T-cell (primary cell): ENCODE measurements around the gene HPS4. TPM values are rescaled to one million over a fixed set of nuclear protein-coding genes. Genes with fewer than 3 reads are reported as not detected.

Experiments
- ATAC-seq, 4 experiments: fragments of 200-7000 bp in 3 of 4; fragments of 150-1000 bp in 1 of 4; cut with Tn5 transposase; replicated peaks in 1 of 4; 1 replicate in 3 of 4; 2 replicates in 1 of 4; pipeline ENCODE4 v1.10.0; 2021; ENCODE audit warnings: moderate library complexity in 3 of 4, mild to moderate bottlenecking in 2 of 4, moderate number of reproducible peaks in 1 of 4
- CTCF ChIA-PET, 2 donors: fragments of 300-600 bp; sonication (Branson Sonifier 250); formaldehyde crosslinking; loops; one replicate each; lab custom pipeline; 2022; ENCODE audit warnings: antibody characterized with exemption in 2 of 2; lab: Charles Lee
- POLR2A ChIA-PET, 2 donors: fragments of 300-600 bp; sonication (Branson Sonifier 250); formaldehyde crosslinking; loops; one replicate each; lab custom pipeline; 2022; ENCODE audit warnings: antibody characterized with exemption in 2 of 2; lab: Charles Lee
- DNase-seq, 35 experiments: peaks; one replicate each; pipeline versions ENCODE4 v3.0.0 to v3.0.0-alpha.2; 2013 to 2023
- H3K27ac ChIP-seq: one replicate; pipeline ENCODE4 v1.5.1; 2013; ENCODE audit warnings: low read length
- H3K27me3 ChIP-seq, 2 experiments: replicated peaks in 1 of 2; 1 replicate in 1 of 2; 2 replicates in 1 of 2; pipeline versions ENCODE4 v1.6.1 to v1.7.0; 2013; ENCODE audit warnings: low read length in 1 of 2, mixed read lengths in 1 of 2; ENCODE audit not compliant: control insufficient read depth in 2 of 2, insufficient read depth in 2 of 2; ENCODE audit errors: extremely low read depth in 1 of 2
- H3K36me3 ChIP-seq, 2 donors: 1 replicate in 1 of 2; 2 replicates in 1 of 2; pipeline versions ENCODE4 v1.6.1 to v1.7.0; 2013; ENCODE audit warnings: low read length in 1 of 2; ENCODE audit not compliant: control insufficient read depth in 2 of 2, insufficient read depth in 1 of 2; ENCODE audit errors: extremely low read depth in 1 of 2
- H3K4me1 ChIP-seq, 2 experiments: 1 replicate in 1 of 2; 2 replicates in 1 of 2; pipeline versions ENCODE4 v1.6.1 to v1.7.0; 2013; ENCODE audit warnings: low read length in 2 of 2, mixed read lengths in 1 of 2; ENCODE audit not compliant: insufficient read depth in 2 of 2, control insufficient read depth in 1 of 2; ENCODE audit errors: extremely low read depth in 1 of 2
- H3K4me3 ChIP-seq, 2 donors: 1 replicate in 1 of 2; 2 replicates in 1 of 2; pipeline versions ENCODE4 v1.5.1 to v1.7.0; 2013; ENCODE audit warnings: mild to moderate bottlenecking in 2 of 2, low read length in 1 of 2, moderate library complexity in 1 of 2; ENCODE audit not compliant: control insufficient read depth in 1 of 2; ENCODE audit errors: extremely low read depth in 1 of 2
- H3K9me3 ChIP-seq: 2 replicates; pipeline ENCODE4 v1.7.0; 2013
- H3K27ac Mint-ChIP-seq, 2 donors: one replicate each; pipeline ENCODE4 v1.8.0; 2020 to 2021; ENCODE audit warnings: mild to moderate bottlenecking in 2 of 2, mixed read lengths in 2 of 2
- H3K27me3 Mint-ChIP-seq, 2 donors: one replicate each; pipeline ENCODE4 v1.8.0; 2021 to 2022; ENCODE audit warnings: mixed read lengths in 2 of 2
- H3K36me3 Mint-ChIP-seq: one replicate; pipeline ENCODE4 v1.8.0; 2021; ENCODE audit warnings: mixed read lengths
- H3K4me1 Mint-ChIP-seq, 3 donors: one replicate each; pipeline ENCODE4 v1.8.0; 2020 to 2022; ENCODE audit warnings: mixed read lengths in 3 of 3, mild to moderate bottlenecking in 1 of 3
- H3K4me3 Mint-ChIP-seq, 3 donors: one replicate each; pipeline ENCODE4 v1.8.0; 2020 to 2022; ENCODE audit warnings: mild to moderate bottlenecking in 3 of 3, mixed read lengths in 3 of 3, moderate library complexity in 3 of 3
- H3K9me3 Mint-ChIP-seq, 3 donors: one replicate each; pipeline ENCODE4 v1.8.0; 2020 to 2022; ENCODE audit warnings: mixed read lengths in 3 of 3
- whole genome bisulfite sequencing: methylation state at CpG from one replicate; pipeline ENCODE4 v1.1.5; 2013; ENCODE audit warnings: missing lambda C conversion rate; ENCODE audit not compliant: insufficient coverage; 5-methylcytosine and 5-hydroxymethylcytosine counted together
- total RNA-seq, 35 experiments: library from RNA in 6 of 35; stranded (reverse) in 6 of 35; fragments of 120-200 nt in 1 of 35; gene quantifications; one replicate each; pipeline versions ENCODE4 v1.2.1 to v1.2.4 and lab custom pipeline; 2013 to 2026

The HPS4 gene
- total RNA-seq, 5 donors from 2014 or later (not counting 1 experiment from before 2014, with no cell fraction given): 38.7 to 53.4 (median 50.0) TPM

GRCh38 chr22:26431261-26431995 lies 52.2 kb downstream of the HPS4 start:
- no peak for ATAC-seq
- Mint-ChIP-seq H3K27me3 (no peaks in the 10 kb centered on the region), H3K9me3 (no peaks in the 10 kb centered on the region), H3K36me3 (peaks cover 21% of the 10 kb centered on the region), H3K4me3 (peak overlapping the region; percentile 77 to 81 (median 80)), H3K27ac (no peak overlapping the region), H3K4me1 (peaks cover 38 to 54% (median 43%) of the 10 kb centered on the region in 3 donors)
- POLR2A ChIA-PET: interaction anchor here (0.6 to 2.0 kb wide), 3 partner anchors 23 to 52 kb away, joined by 3 to 8 read pairs (median 4); partner anchors contain the start of genes HPS4 (in 1 of the 2) and SRRD (in 1 of the 2)
- DNase-seq: no peak
- H3K4me1 ChIP-seq: peaks cover 3 to 27% of the 10 kb centered on the region in 2 experiments
- WGBS: 84% methylated on average over 10 of the region's 13 CpGs
- H3K9me3 ChIP-seq: no peaks in the 10 kb centered on the region
- H3K36me3 ChIP-seq: peaks cover 0 to 16% of the 10 kb centered on the region in 2 donors
- H3K4me3 ChIP-seq: no peak overlapping the region
- peaks cover 0 to 4% of the 10 kb centered on the region in 2 experiments for H3K27me3 ChIP-seq
- no peak overlapping the region for H3K27ac ChIP-seq
- CTCF ChIA-PET: interaction anchor here (0.6 to 0.7 kb wide), 3 partner anchors 28 to 153 kb away, joined by 3 to 4 read pairs (median 4); partner anchors contain the start of genes HPS4 (in 1 of the 2) and SRRD (in 1 of the 2)

GRCh38 chr22:26430600-26430999 lies 53.0 kb downstream of the HPS4 start:
- Mint-ChIP-seq H3K27ac (peak overlapping the region; percentile 34 to 75), H3K9me3 (no peaks in the 10 kb centered on the region), H3K36me3 (peaks cover 18% of the 10 kb centered on the region), H3K4me3 (peak overlapping the region; percentile 77 to 81 (median 80)), H3K4me1 (peaks cover 33 to 46% (median 35%) of the 10 kb centered on the region in 3 donors), H3K27me3 (peaks cover 0 to 4% of the 10 kb centered on the region in 2 donors)
- no peak for ATAC-seq
- DNase-seq: no peak
- CTCF ChIA-PET: interaction anchor here in 1 of 2 donors (0.7 kb wide), 1 partner anchor 53 kb away, joined by 4 read pairs; the partner anchor contains the start of genes HPS4 and SRRD
- H3K36me3 ChIP-seq: peaks cover 0 to 16% of the 10 kb centered on the region in 2 donors
- H3K4me3 ChIP-seq: no peak overlapping the region
- peaks cover 0 to 9% of the 10 kb centered on the region in 2 experiments for H3K27me3 ChIP-seq
- POLR2A ChIA-PET: interaction anchor here (0.6 to 2.0 kb wide), 3 partner anchors 24 to 1269 kb away, joined by 3 to 8 read pairs (median 3); partner anchors contain the start of genes HPS4 (in 1 of the 2) and SRRD (in 1 of the 2)
- H3K9me3 ChIP-seq: no peaks in the 10 kb centered on the region
- no CpG with 5 or more reads among the region's 2 CpGs for WGBS
- no peak overlapping the region for H3K27ac ChIP-seq
- peaks cover 3 to 23% of the 10 kb centered on the region in 2 experiments for H3K4me1 ChIP-seq

- no peak overlapping the region for H3K27ac ChIP-seq
- CTCF ChIA-PET: interaction anchor here in 1 of 2 donors (0.5 kb wide), 1 partner anchor 40 kb away, joined by 9 read pairs; no protein-coding TSS in a partner anchor
- Mint-ChIP-seq H3K4me1 (peaks cover 27 to 39% (median 27%) of the 10 kb centered on the region in 3 donors), H3K36me3 (peaks cover 10% of the 10 kb centered on the region), H3K9me3 (no peaks in the 10 kb centered on the region), H3K27me3 (peaks cover 0 to 6% of the 10 kb centered on the region in 2 donors), H3K4me3 (peak overlapping the region; percentile 77 to 81 (median 80)), H3K27ac (peak overlapping the region; percentile 48 to 75)
- H3K4me1 ChIP-seq: peaks cover 3 to 23% of the 10 kb centered on the region in 2 experiments
- no peaks in the 10 kb centered on the region for H3K9me3 ChIP-seq
- H3K4me3 ChIP-seq: peak overlapping the region; percentile 46 to 47
- POLR2A ChIA-PET: interaction anchor here (0.7 to 2.0 kb wide), 2 partner anchors 54 to 1270 kb away, joined by 3 to 8 read pairs; partner anchors contain the start of genes HPS4 (in 1 of the 2) and SRRD (in 1 of the 2)
- WGBS: 8% methylated on average over 49 of the region's 50 CpGs
- H3K27me3 ChIP-seq: peaks cover 0 to 9% of the 10 kb centered on the region in 2 experiments
- DNase-seq (peak in 5 of 35 experiments; percentile 4 to 28 (median 6)), ATAC-seq (peak; percentile 0 to 28 (median 14))
- H3K36me3 ChIP-seq: peaks cover 0 to 12% of the 10 kb centered on the region in 2 donors
These were observed 53.9 kb downstream of the HPS4 start for GRCh38 chr22:26429458-26430286.

GRCh38 chr22:26428515-26429457 lies 54.8 kb downstream of the HPS4 start, which contains the start of gene ASPHD2:
Gene ASPHD2 (plus strand): TSS chr22:26429260. CDS start chr22:26433616, 4,356 bp downstream.
- POLR2A ChIA-PET: interaction anchor here in 1 of 2 donors (0.5 to 0.7 kb wide), 2 partner anchors 228 to 1489 kb away, joined by 3 read pairs; no protein-coding TSS in a partner anchor
- H3K27me3 Mint-ChIP-seq: peaks cover 0 to 6% of the 10 kb centered on the region in 2 donors
- peak within 1 kb of the TSS; percentile 98 for H3K27ac ChIP-seq
- DNase-seq: peak; percentile 64 to 89 (median 77)
- H3K9me3 ChIP-seq: no peaks in the 10 kb centered on the region
- H3K27ac Mint-ChIP-seq: peak within 1 kb of the TSS; percentile 96 to 100
- WGBS: under 1% methylated on average over 73 of the region's 96 CpGs
- H3K9me3 Mint-ChIP-seq: peaks cover 0 to under 1% (median 0%) of the 10 kb centered on the region in 3 donors
- peaks cover 3% of the 10 kb centered on the region for H3K36me3 Mint-ChIP-seq
- H3K4me3 Mint-ChIP-seq: peak within 1 kb of the TSS; percentile 93 to 98 (median 94)
- peaks cover 3 to 23% of the 10 kb centered on the region in 2 experiments for H3K4me1 ChIP-seq
- H3K4me3 ChIP-seq: peak within 1 kb of the TSS; percentile 94
- H3K36me3 ChIP-seq: peaks cover 0 to 3% of the 10 kb centered on the region in 2 donors
- CTCF ChIA-PET: interaction anchor here in 1 of 2 donors (0.7 kb wide), 1 partner anchor 63 kb away, joined by 3 read pairs; no protein-coding TSS in a partner anchor
- H3K27me3 ChIP-seq: peaks cover 0 to 9% of the 10 kb centered on the region in 2 experiments
- peak; percentile 83 to 89 (median 86) for ATAC-seq
- H3K4me1 Mint-ChIP-seq: peaks cover 27 to 39% (median 27%) of the 10 kb centered on the region in 3 donors

GRCh38 chr22:26426924-26427323 lies 56.7 kb downstream of the HPS4 start:
- peak overlapping the region; percentile 86 to 89 for H3K27ac Mint-ChIP-seq
- Histone ChIP-seq H3K27ac (no peak overlapping the region), H3K27me3 (peaks cover 0 to 9% of the 10 kb centered on the region in 2 experiments), H3K36me3 (no peaks in the 10 kb centered on the region), H3K4me1 (peaks cover 3 to 23% of the 10 kb centered on the region in 2 experiments), H3K4me3 (no peak overlapping the region), H3K9me3 (no peaks in the 10 kb centered on the region)
- no peak for DNase-seq
- ChIA-PET CTCF (no interaction called here), POLR2A (no interaction called here)
- H3K4me1 Mint-ChIP-seq: peaks cover 27 to 36% (median 27%) of the 10 kb centered on the region in 3 donors
- peak overlapping the region; percentile 53 to 72 (median 55) for H3K4me3 Mint-ChIP-seq
- H3K27me3 Mint-ChIP-seq: peaks cover 0 to 10% of the 10 kb centered on the region in 2 donors
- peaks cover 3% of the 10 kb centered on the region for H3K36me3 Mint-ChIP-seq
- ATAC-seq: no peak
- peaks cover 0 to 6% (median 5%) of the 10 kb centered on the region in 3 donors for H3K9me3 Mint-ChIP-seq
